Measurements from ENCODE around the gene ARHGAP29.
A peak's percentile ranks its signal among the peaks of the same experiment; 100 is the strongest.

The ARHGAP29 gene

GRCh38 chr1:94237291-94238226 lies at the start of gene ARHGAP29:
Gene ARHGAP29 (minus strand): TSS chr1:94237584. CDS start chr1:94231611, 5,973 bp downstream.
- no peak for DNase-seq (ENCODE audit: low read depth)

GRCh38 chr1:94286864-94287437 lies 49.6 kb upstream of the ARHGAP29 start:
- no peak for DNase-seq (ENCODE audit: low read depth)

GRCh38 chr1:94285031-94285654 lies 47.8 kb upstream of the ARHGAP29 start:
- no peak for DNase-seq (ENCODE audit: low read depth)

GRCh38 chr1:94284476-94284875 lies 47.1 kb upstream of the ARHGAP29 start:
- no peak for DNase-seq (ENCODE audit: low read depth)

- DNase-seq (ENCODE audit: low read depth): no peak
Measured at GRCh38 chr1:94283462-94283861, 46.1 kb upstream of the ARHGAP29 start.

- no peak for DNase-seq (ENCODE audit: low read depth)
Measured at GRCh38 chr1:94282143-94282711, 44.8 kb upstream of the ARHGAP29 start.

- DNase-seq (ENCODE audit: low read depth): no peak
Measured at GRCh38 chr1:94281361-94282142, 44.2 kb upstream of the ARHGAP29 start.

GRCh38 chr1:94280541-94280940 lies 43.2 kb upstream of the ARHGAP29 start:
- DNase-seq (ENCODE audit: low read depth): no peak

- DNase-seq (ENCODE audit: low read depth): no peak
Measured at GRCh38 chr1:94279462-94279861, 42.1 kb upstream of the ARHGAP29 start.

- DNase-seq (ENCODE audit: low read depth): no peak
Measured at GRCh38 chr1:94279038-94279437, 41.7 kb upstream of the ARHGAP29 start.

GRCh38 chr1:94276988-94277434 lies 39.6 kb upstream of the ARHGAP29 start:
- no peak for DNase-seq (ENCODE audit: low read depth)

GRCh38 chr1:94275083-94275482 lies 37.7 kb upstream of the ARHGAP29 start:
- DNase-seq (ENCODE audit: low read depth): no peak

GRCh38 chr1:94274561-94274960 lies 37.2 kb upstream of the ARHGAP29 start:
- DNase-seq (ENCODE audit: low read depth): no peak

GRCh38 chr1:94273111-94273510 lies 35.7 kb upstream of the ARHGAP29 start:
- no peak for DNase-seq (ENCODE audit: low read depth)

- DNase-seq (ENCODE audit: low read depth): no peak
Measured at GRCh38 chr1:94272388-94272787, 35.0 kb upstream of the ARHGAP29 start.

- no peak for DNase-seq (ENCODE audit: low read depth)
Measured at GRCh38 chr1:94271373-94271772, 34.0 kb upstream of the ARHGAP29 start.

- DNase-seq (ENCODE audit: low read depth): peak; percentile 74
Measured at GRCh38 chr1:94270801-94271203, 33.4 kb upstream of the ARHGAP29 start.

- no peak for DNase-seq (ENCODE audit: low read depth)
Measured at GRCh38 chr1:94269921-94270320, 32.5 kb upstream of the ARHGAP29 start.

GRCh38 chr1:94265906-94266305 lies 28.5 kb upstream of the ARHGAP29 start:
- no peak for DNase-seq (ENCODE audit: low read depth)

GRCh38 chr1:94265011-94265422 lies 27.6 kb upstream of the ARHGAP29 start:
- DNase-seq (ENCODE audit: low read depth): peak; percentile 80

- no peak for DNase-seq (ENCODE audit: low read depth)
Measured at GRCh38 chr1:94260635-94261387, 23.4 kb upstream of the ARHGAP29 start.

Measured in HS-27A (cell line).